SK-N-SH treated with all-trans-retinoic acid at 6 μM for 48 hours (cell line): ENCODE data around the gene TTC39C.

Experiments
- GLIS3 ChIP-seq: fragments of 250-450 bp; sonication (Bioruptor Pico); IDR thresholded peaks from 2 replicates; pipeline ENCODE4 v1.5.0; 2020; ENCODE audit warnings: mild to moderate bottlenecking, moderate library complexity
- ZFP30 ChIP-seq: fragments of 450-650 bp; formaldehyde crosslinking; IDR thresholded peaks from 2 replicates; pipeline ENCODE4 v1.5.0; 2022; ENCODE audit warnings: mild to moderate bottlenecking, moderate library complexity
- ZNF70 ChIP-seq: fragments of 450-650 bp; formaldehyde crosslinking; IDR thresholded peaks from 2 replicates; pipeline ENCODE4 v1.5.0; 2020; ENCODE audit warnings: mild to moderate bottlenecking, moderate library complexity
- TF ChIP-seq, protein P1 (sequence below): fragments of 250-450 bp; sonication (Bioruptor Pico); IDR thresholded peaks from 2 replicates; pipeline ENCODE4 v1.8.0; 2021; ENCODE audit warnings: low read depth, mild to moderate bottlenecking, moderate library complexity, borderline replicate concordance

DNA sequence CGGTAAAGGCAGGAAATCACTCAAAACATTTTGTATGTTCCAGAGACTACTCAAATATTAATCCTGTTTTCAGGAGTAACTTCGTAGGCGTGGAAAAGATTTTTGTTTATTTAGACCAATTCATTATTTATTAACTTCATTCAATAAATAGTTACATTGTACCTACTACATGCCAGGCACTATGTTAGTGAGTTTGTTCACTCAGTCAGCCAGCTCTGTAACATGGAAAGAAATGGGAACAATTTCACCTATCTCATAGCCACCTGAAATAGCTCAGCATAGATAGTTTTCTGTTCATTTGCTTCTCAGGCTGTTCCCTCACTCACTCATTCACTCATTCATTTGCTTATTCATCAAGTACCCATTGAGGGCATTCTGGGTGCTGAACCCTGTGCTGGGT is 34.6 kb downstream of the TTC39C start:
- TF ChIP-seq ZFP30 (CRISPR knock-in tag) (no peak), GLIS3 (CRISPR knock-in tag) (no peak), ZNF70 (CRISPR knock-in tag) (no peak)
- TF ChIP-seq, protein P1, sequence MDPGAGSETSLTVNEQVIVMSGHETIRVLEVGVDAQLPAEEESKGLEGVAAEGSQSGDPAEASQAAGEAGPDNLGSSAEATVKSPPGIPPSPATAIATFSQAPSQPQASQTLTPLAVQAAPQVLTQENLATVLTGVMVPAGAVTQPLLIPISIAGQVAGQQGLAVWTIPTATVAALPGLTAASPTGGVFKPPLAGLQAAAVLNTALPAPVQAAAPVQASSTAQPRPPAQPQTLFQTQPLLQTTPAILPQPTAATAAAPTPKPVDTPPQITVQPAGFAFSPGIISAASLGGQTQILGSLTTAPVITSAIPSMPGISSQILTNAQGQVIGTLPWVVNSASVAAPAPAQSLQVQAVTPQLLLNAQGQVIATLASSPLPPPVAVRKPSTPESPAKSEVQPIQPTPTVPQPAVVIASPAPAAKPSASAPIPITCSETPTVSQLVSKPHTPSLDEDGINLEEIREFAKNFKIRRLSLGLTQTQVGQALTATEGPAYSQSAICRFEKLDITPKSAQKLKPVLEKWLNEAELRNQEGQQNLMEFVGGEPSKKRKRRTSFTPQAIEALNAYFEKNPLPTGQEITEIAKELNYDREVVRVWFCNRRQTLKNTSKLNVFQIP (CRISPR knock-in tag), result no peak
